ENCODE results near the gene PER1.
"Not testable (repeated sequence)": the region's sequence is repeated elsewhere in the genome, so short reads cannot be mapped to it uniquely, and the experiment has no call there.

GRCh38 chr17:8170186-8170585 is 18.0 kb upstream of the PER1 start:
- TF ChIP-seq POLR2A, CTCF (IDR thresholded peaks at IDR 0.05): not testable (repeated sequence)
